H1 (cell line): ENCODE results near the gene DCP1B. TPM values are rescaled to one million over a fixed set of nuclear protein-coding genes. Genes with fewer than 3 reads are reported as not detected.

Experiments used
- CTCF ChIA-PET: fragments of 300-600 bp; sonication (Branson Sonifier 250); formaldehyde crosslinking; loops from one replicate; lab custom pipeline; 2021; ENCODE audit not compliant: partially characterized antibody; lab: Charles Lee
- POLR2A ChIA-PET: fragments of 300-600 bp; sonication (Branson Sonifier 250); formaldehyde crosslinking; loops from one replicate; lab custom pipeline; 2021; ENCODE audit warnings: inconsistent platforms; ENCODE audit not compliant: partially characterized antibody; lab: Charles Lee
- DNase-seq, 2 experiments: peaks; one replicate each; pipeline versions ENCODE4 v3.0.0 to v3.0.0-alpha.2; 2010 to 2022; ENCODE audit warnings: low spot score in 2 of 2, low read depth in 1 of 2, mixed read lengths in 1 of 2
- FAIRE-seq: peaks from 2 replicates; lab custom pipeline; 2011; peaks lifted over from hg19 to GRCh38; lab: Jason Lieb, UNC
- H2AFZ ChIP-seq: 2 replicates; pipeline ENCODE4 v1.8.1; 2012; ENCODE audit warnings: low read length, inconsistent platforms
- H2AK5ac ChIP-seq: 2 replicates; pipeline ENCODE4 v1.6.1; 2013; ENCODE audit warnings: low read depth, low read length
- H2BK120ac ChIP-seq: replicated peaks from 2 replicates; pipeline ENCODE3; 2013; ENCODE audit warnings: low read depth, low read length, inconsistent platforms
- H2BK12ac ChIP-seq: 2 replicates; pipeline ENCODE4 v1.6.1; 2013; ENCODE audit warnings: low read depth, low read length
- H2BK15ac ChIP-seq: 2 replicates; pipeline ENCODE4 v1.6.1; 2013; ENCODE audit warnings: low read length
- H2BK20ac ChIP-seq: 2 replicates; pipeline ENCODE4 v1.6.1; 2013; ENCODE audit warnings: low read length
- H2BK5ac ChIP-seq: 2 replicates; pipeline ENCODE4 v1.6.1; 2013; ENCODE audit warnings: low read depth, low read length
- H3K14ac ChIP-seq: 2 replicates; pipeline ENCODE4 v1.6.1; 2013; ENCODE audit warnings: inconsistent platforms; ENCODE audit not compliant: insufficient read length
- H3K18ac ChIP-seq: 2 replicates; pipeline ENCODE4 v1.6.1; 2013; ENCODE audit warnings: low read length; ENCODE audit errors: extremely low read depth
- H3K23ac ChIP-seq: 2 replicates; pipeline ENCODE4 v1.6.1; 2013; ENCODE audit warnings: inconsistent platforms; ENCODE audit not compliant: insufficient read length
- H3K23me2 ChIP-seq: 2 replicates; pipeline ENCODE4 v1.6.1; 2013; ENCODE audit warnings: low read depth, low read length
- H3K27ac ChIP-seq: 2 replicates; pipeline ENCODE4 v1.6.1; 2011; ENCODE audit warnings: low read depth, low read length, inconsistent platforms
- H3K27me3 ChIP-seq, 4 experiments: replicated peaks in 1 of 4; 1 replicate in 1 of 4; 2 replicates in 3 of 4; pipeline versions ENCODE4 v1.6.1 to v1.8.1; 2011 to 2013; ENCODE audit warnings: low read length in 3 of 4, mild to moderate bottlenecking in 3 of 4, inconsistent platforms in 2 of 4, mixed read lengths in 2 of 4, moderate library complexity in 1 of 4; ENCODE audit not compliant: control insufficient read depth in 3 of 4, insufficient read depth in 3 of 4; ENCODE audit errors: extremely low read depth in 1 of 4
- H3K36me3 ChIP-seq, 4 experiments: 2 replicates each; pipeline versions ENCODE4 v1.6.1 to v1.8.1; 2011 to 2013; ENCODE audit warnings: mild to moderate bottlenecking in 4 of 4, low read length in 3 of 4, moderate library complexity in 2 of 4, control low read depth in 1 of 4, inconsistent platforms in 1 of 4; ENCODE audit not compliant: insufficient read depth in 4 of 4, control insufficient read depth in 2 of 4
- H3K4ac ChIP-seq: replicated peaks from 2 replicates; pipeline ENCODE3; 2013; ENCODE audit warnings: low read length, low read depth, mixed read lengths, inconsistent platforms; ENCODE audit not compliant: insufficient read length
- H3K4me1 ChIP-seq, 4 experiments: replicated peaks in 1 of 4; 1 replicate in 1 of 4; 2 replicates in 3 of 4; pipeline versions ENCODE4 v1.6.1 to v1.8.1; 2011 to 2013; ENCODE audit warnings: low read length in 3 of 4, inconsistent platforms in 2 of 4, mixed read lengths in 1 of 4; ENCODE audit not compliant: insufficient read depth in 4 of 4, control insufficient read depth in 3 of 4
- H3K4me2 ChIP-seq, 2 experiments: 2 replicates each; pipeline versions ENCODE4 v1.6.1 to v1.8.1; 2011 to 2013; ENCODE audit warnings: low read depth in 2 of 2, low read length in 2 of 2, control low read depth in 1 of 2, inconsistent platforms in 1 of 2, mild to moderate bottlenecking in 1 of 2; ENCODE audit not compliant: insufficient read depth in 1 of 2
- H3K4me3 ChIP-seq, 4 experiments: fragments of 200-600, 300-600 bp in 1 of 4; sonication (generic), shearing (Covaris generic), sonication (Bioruptor Twin) in 1 of 4; 2 replicates each; pipeline versions ENCODE4 v1.5.1 to v1.8.1; 2011 to 2016; ENCODE audit warnings: low read length in 4 of 4, low read depth in 3 of 4, control low read depth in 2 of 4, inconsistent platforms in 2 of 4, mild to moderate bottlenecking in 2 of 4, mixed read lengths in 1 of 4, moderate library complexity in 1 of 4; ENCODE audit not compliant: insufficient read depth in 2 of 4; ENCODE audit errors: extremely low read depth in 1 of 4
- H3K56ac ChIP-seq: replicated peaks from 2 replicates; pipeline ENCODE3; 2013; ENCODE audit warnings: low read depth, mild to moderate bottlenecking, mixed read lengths, low read length, inconsistent platforms; ENCODE audit not compliant: insufficient read length
- H3K79me1 ChIP-seq: 2 replicates; pipeline ENCODE4 v1.6.1; 2013; ENCODE audit warnings: low read depth, low read length, control low read depth
- H3K79me2 ChIP-seq, 2 experiments: 2 replicates each; pipeline versions ENCODE4 v1.6.1 to v1.8.1; 2012 to 2013; ENCODE audit warnings: low read length in 2 of 2, mild to moderate bottlenecking in 2 of 2, inconsistent platforms in 1 of 2; ENCODE audit not compliant: insufficient read depth in 2 of 2, control insufficient read depth in 1 of 2
- H3K9ac ChIP-seq, 4 experiments: replicated peaks in 1 of 4; 1 replicate in 1 of 4; 2 replicates in 3 of 4; pipeline versions ENCODE4 v1.6.1 to v1.8.1; 2011 to 2013; ENCODE audit warnings: low read depth in 3 of 4, low read length in 3 of 4, control low read depth in 2 of 4, mild to moderate bottlenecking in 2 of 4, moderate library complexity in 2 of 4, inconsistent platforms in 1 of 4; ENCODE audit errors: extremely low read depth in 1 of 4
- H3K9me3 ChIP-seq, 2 experiments: 2 replicates each; pipeline versions ENCODE4 v1.6.1 to v1.8.1; 2012 to 2013; ENCODE audit warnings: mild to moderate bottlenecking in 2 of 2, moderate library complexity in 2 of 2, control low read depth in 1 of 2, inconsistent platforms in 1 of 2, low read depth in 1 of 2, low read length in 1 of 2, mixed read lengths in 1 of 2; ENCODE audit not compliant: insufficient read depth in 2 of 2
- H4K20me1 ChIP-seq, 2 experiments: replicated peaks in 1 of 2; 2 replicates each; pipeline versions ENCODE3 to v1.8.1; 2011 to 2013; ENCODE audit warnings: inconsistent platforms in 2 of 2, low read length in 2 of 2, mild to moderate bottlenecking in 1 of 2; ENCODE audit not compliant: insufficient read depth in 2 of 2, control insufficient read depth in 1 of 2
- H4K5ac ChIP-seq: 2 replicates; pipeline ENCODE4 v1.6.1; 2013; ENCODE audit warnings: low read length, low read depth, mixed read lengths, inconsistent platforms; ENCODE audit not compliant: insufficient read length
- H4K8ac ChIP-seq: 2 replicates; pipeline ENCODE4 v1.8.0; 2013; ENCODE audit warnings: mild to moderate bottlenecking, moderate library complexity, low read length, inconsistent platforms; ENCODE audit not compliant: insufficient read depth; ENCODE audit errors: extremely low read depth
- H4K91ac ChIP-seq: replicated peaks from 2 replicates; pipeline ENCODE3; 2013; ENCODE audit warnings: low read length, mixed read lengths, inconsistent platforms; ENCODE audit not compliant: insufficient read length
- ATF2 ChIP-seq: IDR thresholded peaks from 2 replicates; pipeline ENCODE4 v1.6.1; 2012; ENCODE audit warnings: low read length, inconsistent platforms
- BCL11A ChIP-seq, 2 experiments: IDR thresholded peaks; one replicate each; pipeline ENCODE4 v1.6.1; 2011; ENCODE audit warnings: low read depth in 2 of 2, low read length in 2 of 2, mild to moderate bottlenecking in 2 of 2
- CBX5 ChIP-seq: fragments of 300-800, 300-1000 bp; sonication (generic); IDR thresholded peaks from 2 replicates; pipeline ENCODE4 v1.7.1; 2016; ENCODE audit warnings: antibody characterized with exemption, low read length, low read depth
- JUN ChIP-seq: IDR thresholded peaks from 2 replicates; pipeline ENCODE4 v1.6.1; 2011; ENCODE audit warnings: low read depth, mild to moderate bottlenecking, improper control_type of control experiment, low read length
- KDM5A ChIP-seq: fragments of 200-600 bp; IDR thresholded peaks from 2 replicates; pipeline ENCODE4 v1.7.1; 2012; ENCODE audit warnings: mild to moderate bottlenecking, low read length, inconsistent platforms, mixed read lengths
- NRF1 ChIP-seq: IDR thresholded peaks from 2 replicates; pipeline ENCODE4 v1.6.1; 2011; ENCODE audit warnings: mild to moderate bottlenecking, low read depth, low read length, improper control_type of control experiment
- POLR2A ChIP-seq, 2 experiments: IDR thresholded peaks; 1 replicate in 1 of 2; 2 replicates in 1 of 2; pipeline ENCODE4 v1.6.1; 2011; ENCODE audit warnings: low read depth in 2 of 2, low read length in 2 of 2, mild to moderate bottlenecking in 2 of 2; ENCODE audit errors: control extremely low read depth in 1 of 2
- SIN3A ChIP-seq, 2 experiments: IDR thresholded peaks in 1 of 2; conservative IDR thresholded peaks in 1 of 2; 2 replicates each; pipeline ENCODE4 v1.6.1; 2011 to 2012; ENCODE audit warnings: low read length in 2 of 2, improper control_type of control experiment in 1 of 2, low read depth in 1 of 2, mild to moderate bottlenecking in 1 of 2
- TBP ChIP-seq: IDR thresholded peaks from 2 replicates; pipeline ENCODE4 v1.6.1; 2011; ENCODE audit warnings: low read depth, low read length, improper control_type of control experiment
- polyA plus RNA-seq, 7 experiments: library from polyadenylated mRNA; depleted of rRNA in 3 of 7; stranded (reverse) in 5 of 7; unstranded in 2 of 7; fragments of >200 nt in 5 of 7; fragments of 200-250 nt in 2 of 7; gene quantifications; 1 replicate in 5 of 7; 2 replicates in 1 of 7; 4 replicates in 1 of 7; pipeline versions ENCODE4 v1.2.1 to v1.2.3, GENCODE V29; 2011 to 2013; ENCODE audit warnings: missing spikeins in 2 of 7, mixed read lengths in 2 of 7
- total RNA-seq: library from RNA; stranded (reverse); fragmentation: NEBNext Ultra II Directional; extraction: Animal tissue kit (Norgen Biotek cat#: 25700); gene quantifications from 2 replicates; pipeline ENCODE4 v1.2.1, GENCODE V29; 2021
- TF ChIP-seq, protein P1 (sequence below), 3 experiments: IDR thresholded peaks; 1 replicate in 2 of 3; 2 replicates in 1 of 3; pipeline versions ENCODE4 v1.5.1 to v1.6.1; 2011; ENCODE audit warnings: low read length in 3 of 3, mild to moderate bottlenecking in 3 of 3, inconsistent platforms in 2 of 3, low read depth in 1 of 3, moderate library complexity in 1 of 3; ENCODE audit not compliant: insufficient read depth in 1 of 3; ENCODE audit errors: control extremely low read depth in 1 of 3

DCP1B gene
- total and polyA plus RNA-seq, 2 of the 8 experiments (the other 6 are each of a cell fraction or from before 2014, with no cell fraction given): 14.8 to 29.0 TPM

GRCh38 chr12:1984759-1985158 is 19.5 kb downstream of the DCP1B start:
- Histone ChIP-seq H3K27ac (no peak overlapping the region), H2BK120ac (no peak overlapping the region), H4K5ac (no peak overlapping the region), H2AK5ac (no peak overlapping the region), H2BK5ac (no peak overlapping the region), H3K23ac (no peak overlapping the region), H4K8ac (no peak overlapping the region), H3K79me1 (no peaks in the 10 kb centered on the region), H3K18ac (no peak overlapping the region), H3K9ac (no peak overlapping the region), H3K4me1 (peaks cover 0 to 2% (median 0%) of the 10 kb centered on the region in 4 experiments; a peak in 1 of 7 replicates), H3K4me2 (no peak overlapping the region), H3K9me3 (peaks cover 3% of the 10 kb centered on the region in 2 experiments; a peak in 1 of 4 replicates), H3K14ac (no peak overlapping the region), H3K23me2 (no peaks in the 10 kb centered on the region; the same call in 1 of the 2 replicates), H2BK12ac (no peak overlapping the region), H3K36me3 (peaks cover 0 to 18% (median 5%) of the 10 kb centered on the region in 4 experiments; a peak in 3 of 8 replicates), H4K91ac (no peak overlapping the region), H3K4me3 (no peak overlapping the region), H3K56ac (no peak overlapping the region), H2AFZ (no peak overlapping the region), H2BK20ac (no peak overlapping the region), H3K27me3 (no peaks in the 10 kb centered on the region), H4K20me1 (no peaks in the 10 kb centered on the region), H3K79me2 (no peaks in the 10 kb centered on the region), H3K4ac (no peak overlapping the region), H2BK15ac (no peak overlapping the region)
- CTCF ChIA-PET: interaction anchor here (0.8 kb wide), 1 partner anchor 22 kb away, joined by 4 read pairs; no protein-coding TSS in a partner anchor
- DNase-seq: no peak
- FAIRE-seq: no peak
- POLR2A ChIA-PET: interaction anchor here (0.6 kb wide), 1 partner anchor 70 kb away, joined by 3 read pairs; no protein-coding TSS in a partner anchor
- TF ChIP-seq ATF2 (no peak), POLR2A (IDR thresholded peaks at IDR 0.05; ENCODE audit: control extremely low read depth in 1 of 2, low read depth in 2 of 2, low read length in 2 of 2) (no peak), TBP (no peak), NRF1 (no peak), CBX5 (no peak), SIN3A (conservative IDR thresholded peaks at IDR 0.05 in 1 of 2, IDR thresholded peaks at IDR 0.05 in 1 of 2; ENCODE audit: low read depth in 1 of 2, low read length in 2 of 2) (no peak), KDM5A (no peak), JUN (no peak), BCL11A (IDR thresholded peaks at IDR 0.05; ENCODE audit: low read depth in 2 of 2, low read length in 2 of 2) (no peak)
- TF ChIP-seq, protein P1, sequence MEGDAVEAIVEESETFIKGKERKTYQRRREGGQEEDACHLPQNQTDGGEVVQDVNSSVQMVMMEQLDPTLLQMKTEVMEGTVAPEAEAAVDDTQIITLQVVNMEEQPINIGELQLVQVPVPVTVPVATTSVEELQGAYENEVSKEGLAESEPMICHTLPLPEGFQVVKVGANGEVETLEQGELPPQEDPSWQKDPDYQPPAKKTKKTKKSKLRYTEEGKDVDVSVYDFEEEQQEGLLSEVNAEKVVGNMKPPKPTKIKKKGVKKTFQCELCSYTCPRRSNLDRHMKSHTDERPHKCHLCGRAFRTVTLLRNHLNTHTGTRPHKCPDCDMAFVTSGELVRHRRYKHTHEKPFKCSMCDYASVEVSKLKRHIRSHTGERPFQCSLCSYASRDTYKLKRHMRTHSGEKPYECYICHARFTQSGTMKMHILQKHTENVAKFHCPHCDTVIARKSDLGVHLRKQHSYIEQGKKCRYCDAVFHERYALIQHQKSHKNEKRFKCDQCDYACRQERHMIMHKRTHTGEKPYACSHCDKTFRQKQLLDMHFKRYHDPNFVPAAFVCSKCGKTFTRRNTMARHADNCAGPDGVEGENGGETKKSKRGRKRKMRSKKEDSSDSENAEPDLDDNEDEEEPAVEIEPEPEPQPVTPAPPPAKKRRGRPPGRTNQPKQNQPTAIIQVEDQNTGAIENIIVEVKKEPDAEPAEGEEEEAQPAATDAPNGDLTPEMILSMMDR (IDR thresholded peaks at IDR 0.05; ENCODE audit: control extremely low read depth in 1 of 3, insufficient read depth in 1 of 3, low read depth in 1 of 3, low read length in 3 of 3): no peak
